DMS114 treated with DMSO at 0.1 percent for 48 hours (cell line): ENCODE measurements around the gene SH3RF2.
"Not testable (repeated sequence)": the region's sequence is repeated elsewhere in the genome, so short reads cannot be mapped to it uniquely, and the experiment has no call there.

Experiments used
- DNase-seq: peaks from one replicate; lab custom pipeline; 2025; ENCODE audit not compliant: unreplicated experiment; lab: John Stamatoyannopoulos, UW

The SH3RF2 gene

GRCh38 chr5:145936401-145937131 lies at the start of gene SH3RF2:
Gene SH3RF2, plus strand, starts transcription at chr5:145936578. Its CDS starts 1,351 bp downstream, at chr5:145937929.
- no peak for DNase-seq

- DNase-seq: no peak
Measured at GRCh38 chr5:145887217-145887616, 49.2 kb upstream of the SH3RF2 start.

- DNase-seq: peak; percentile 22
Measured at GRCh38 chr5:145887976-145888574, 48.3 kb upstream of the SH3RF2 start.

- no peak for DNase-seq
Measured at GRCh38 chr5:145889611-145890010, 46.8 kb upstream of the SH3RF2 start.

GRCh38 chr5:145891378-145891777 lies 45.0 kb upstream of the SH3RF2 start:
- DNase-seq: not testable (repeated sequence)

GRCh38 chr5:145898171-145898570 lies 38.2 kb upstream of the SH3RF2 start:
- no peak for DNase-seq

- no peak for DNase-seq
Measured at GRCh38 chr5:145902421-145902820, 34.0 kb upstream of the SH3RF2 start.

- no peak for DNase-seq
Measured at GRCh38 chr5:145903113-145903512, 33.3 kb upstream of the SH3RF2 start.

- DNase-seq: no peak
Measured at GRCh38 chr5:145903867-145904266, 32.5 kb upstream of the SH3RF2 start.

GRCh38 chr5:145904743-145905142 lies 31.6 kb upstream of the SH3RF2 start:
- no peak for DNase-seq

GRCh38 chr5:145906401-145906800 lies 30.0 kb upstream of the SH3RF2 start:
- no peak for DNase-seq

GRCh38 chr5:145908206-145908960 lies 28.0 kb upstream of the SH3RF2 start:
- DNase-seq: no peak

GRCh38 chr5:145911164-145911563 lies 25.2 kb upstream of the SH3RF2 start:
- DNase-seq: no peak

- no peak for DNase-seq
Measured at GRCh38 chr5:145912019-145912418, 24.4 kb upstream of the SH3RF2 start.

GRCh38 chr5:145912594-145912993 lies 23.8 kb upstream of the SH3RF2 start:
- DNase-seq: no peak

GRCh38 chr5:145913701-145914100 lies 22.7 kb upstream of the SH3RF2 start:
- DNase-seq: no peak

- DNase-seq: no peak
Measured at GRCh38 chr5:145915970-145916638, 20.3 kb upstream of the SH3RF2 start.

GRCh38 chr5:145917288-145917687 lies 19.1 kb upstream of the SH3RF2 start:
- no peak for DNase-seq

GRCh38 chr5:145918397-145918796 lies 18.0 kb upstream of the SH3RF2 start:
- no peak for DNase-seq

GRCh38 chr5:145919413-145919812 lies 17.0 kb upstream of the SH3RF2 start:
- DNase-seq: no peak

GRCh38 chr5:145920542-145921210 lies 15.7 kb upstream of the SH3RF2 start:
- DNase-seq: no peak
